OCI-LY1 (cell line): ENCODE measurements around the gene TPPP.
"Not testable (repeated sequence)": the region's sequence is repeated elsewhere in the genome, so short reads cannot be mapped to it uniquely, and the experiment has no call there.

Experiments
- H2AFZ ChIP-seq: fragments of 200-600 bp; sonication (generic), shearing (Covaris generic); 2 replicates; pipeline ENCODE4 v1.6.0; 2014; ENCODE audit warnings: antibody characterized with exemption, mild to moderate bottlenecking, low read length
- H3F3A ChIP-seq: fragments of 200-600 bp; sonication (generic), shearing (Covaris generic); 2 replicates; pipeline ENCODE4 v1.6.0; 2014; ENCODE audit warnings: mild to moderate bottlenecking, antibody characterized with exemption, low read length, moderate library complexity; ENCODE audit not compliant: insufficient read depth
- H3K27ac ChIP-seq: fragments of 200-600 bp; sonication (generic); 2 replicates; pipeline ENCODE4 v1.5.1; 2014; ENCODE audit warnings: low read length, mixed run types, mild to moderate bottlenecking, low read depth; ENCODE audit not compliant: poor library complexity, severe bottlenecking
- H3K27me3 ChIP-seq: fragments of 200-600 bp; sonication (generic); 2 replicates; pipeline ENCODE4 v1.6.0; 2014; ENCODE audit warnings: antibody characterized with exemption, mild to moderate bottlenecking, low read length, moderate library complexity; ENCODE audit not compliant: insufficient read depth
- H3K36me3 ChIP-seq: fragments of 200-600 bp; sonication (generic); 2 replicates; pipeline ENCODE4 v1.6.1; 2014; ENCODE audit warnings: mild to moderate bottlenecking, antibody characterized with exemption, low read length, moderate library complexity, mixed read lengths; ENCODE audit not compliant: insufficient read depth
- H3K4me1 ChIP-seq: fragments of 200-600 bp; sonication (generic); 2 replicates; pipeline ENCODE4 v1.5.1; 2014; ENCODE audit warnings: mild to moderate bottlenecking, low read length, moderate library complexity; ENCODE audit not compliant: insufficient read depth, severe bottlenecking
- H3K4me2 ChIP-seq: fragments of 200-600 bp; sonication (generic), shearing (Covaris generic); 2 replicates; pipeline ENCODE4 v1.6.1; 2014; ENCODE audit warnings: low read length
- H3K4me3 ChIP-seq: fragments of 200-600 bp; sonication (generic); 2 replicates; pipeline ENCODE4 v1.5.1; 2014; ENCODE audit warnings: low read length, low read depth, mild to moderate bottlenecking, mixed read lengths; ENCODE audit not compliant: poor library complexity, severe bottlenecking
- H3K79me2 ChIP-seq: fragments of 200-600 bp; shearing (Covaris generic); 2 replicates; pipeline ENCODE4 v1.6.1; 2016; ENCODE audit warnings: mixed run types, low read length, mixed read lengths; ENCODE audit not compliant: insufficient read depth
- H3K9ac ChIP-seq: fragments of 200-600 bp; sonication (generic), shearing (Covaris generic); 2 replicates; pipeline ENCODE4 v1.6.1; 2014; ENCODE audit warnings: mild to moderate bottlenecking, low read length, mixed read lengths
- H3K9me2 ChIP-seq: fragments of 200-600 bp; sonication (generic), shearing (Covaris generic); 2 replicates; pipeline ENCODE4 v1.6.1; 2014; ENCODE audit warnings: low read depth, mild to moderate bottlenecking, low read length, mixed read lengths
- H3K9me3 ChIP-seq: fragments of 200-600 bp; shearing (Covaris generic); 2 replicates; pipeline ENCODE4 v1.6.1; 2014; ENCODE audit warnings: low read length, mixed read lengths
- H4K20me1 ChIP-seq: fragments of 200-600 bp; sonication (generic), shearing (Covaris generic); 2 replicates; pipeline ENCODE4 v1.6.0; 2016; ENCODE audit warnings: mild to moderate bottlenecking, low read length; ENCODE audit not compliant: insufficient read depth
- CTCF ChIP-seq: fragments of 200-600 bp; sonication (generic), shearing (Covaris generic); IDR thresholded peaks from 2 replicates; pipeline ENCODE4 v1.5.1; 2017; ENCODE audit warnings: mild to moderate bottlenecking, antibody characterized with exemption, low read length, moderate library complexity, mixed read lengths
- EZH2 ChIP-seq: fragments of 200-600 bp; sonication (generic), shearing (Covaris generic); IDR thresholded peaks from 2 replicates; pipeline ENCODE4 v1.8.0; 2017; ENCODE audit warnings: borderline replicate concordance, mixed run types, mild to moderate bottlenecking, antibody characterized with exemption, low read length, moderate library complexity, mixed read lengths

TPPP gene

GRCh38 chr5:679166-679895 lies 13.8 kb downstream of the TPPP start:
- not testable (repeated sequence) for H3K4me1 ChIP-seq, H3K36me3 ChIP-seq, H3K9me3 ChIP-seq, H3K9ac ChIP-seq, H3K27ac ChIP-seq, H3K79me2 ChIP-seq, H3K4me2 ChIP-seq, H4K20me1 ChIP-seq, H3K9me2 ChIP-seq, H2AFZ ChIP-seq, H3K27me3 ChIP-seq, H3F3A ChIP-seq, H3K4me3 ChIP-seq

GRCh38 chr5:678521-678920 lies 14.6 kb downstream of the TPPP start:
- not testable (repeated sequence) for H3K27me3 ChIP-seq, H3K36me3 ChIP-seq, H3K27ac ChIP-seq, H2AFZ ChIP-seq, H3F3A ChIP-seq, H3K79me2 ChIP-seq, H3K9me2 ChIP-seq, H3K9ac ChIP-seq, H3K4me1 ChIP-seq, H3K4me2 ChIP-seq, H3K4me3 ChIP-seq, H3K9me3 ChIP-seq, H4K20me1 ChIP-seq

- no peak overlapping the region for H3K4me3 ChIP-seq
Observed at GRCh38 chr5:677131-678101, 15.7 kb downstream of the TPPP start.

GRCh38 chr5:676699-677076 lies 16.5 kb downstream of the TPPP start:
- H3F3A ChIP-seq: no peaks in the 10 kb centered on the region
- no peaks in the 10 kb centered on the region for H3K36me3 ChIP-seq
- TF ChIP-seq CTCF (no peak), EZH2 (no peak)
- no peaks in the 10 kb centered on the region for H3K79me2 ChIP-seq
- H3K4me3 ChIP-seq: no peak overlapping the region
- H3K27ac ChIP-seq: no peak overlapping the region
- no peak overlapping the region for H2AFZ ChIP-seq
- H3K9me3 ChIP-seq: no peaks in the 10 kb centered on the region
- H3K9ac ChIP-seq: no peak overlapping the region
- H4K20me1 ChIP-seq: no peaks in the 10 kb centered on the region
- no peaks in the 10 kb centered on the region for H3K9me2 ChIP-seq
- no peak overlapping the region for H3K4me2 ChIP-seq
- no peaks in the 10 kb centered on the region for H3K27me3 ChIP-seq
- H3K4me1 ChIP-seq: no peaks in the 10 kb centered on the region

More at GRCh38 chr5:677131-678101, 15.7 kb downstream of the TPPP start:
- Histone ChIP-seq H4K20me1 (no peaks in the 10 kb centered on the region), H3K36me3 (no peaks in the 10 kb centered on the region), H3K9ac (no peak overlapping the region), H3K4me1 (no peaks in the 10 kb centered on the region), H3K27ac (no peak overlapping the region), H3F3A (no peaks in the 10 kb centered on the region), H3K9me3 (no peaks in the 10 kb centered on the region), H3K27me3 (no peaks in the 10 kb centered on the region), H3K79me2 (no peaks in the 10 kb centered on the region), H3K9me2 (no peaks in the 10 kb centered on the region), H3K4me2 (no peak overlapping the region), H2AFZ (no peak overlapping the region)
- no peak for TF ChIP-seq CTCF
- no peak for TF ChIP-seq EZH2
